IPS DF 19.7 (cell line): ENCODE data around the gene GOLM1.
A peak's percentile ranks its signal among the peaks of the same experiment; 100 is the strongest.

Experiments used
- DNase-seq: peaks from one replicate; pipeline ENCODE4 v3.0.0-alpha.2; 2013; ENCODE audit warnings: low read depth, low spot score

Gene GOLM1

DNA sequence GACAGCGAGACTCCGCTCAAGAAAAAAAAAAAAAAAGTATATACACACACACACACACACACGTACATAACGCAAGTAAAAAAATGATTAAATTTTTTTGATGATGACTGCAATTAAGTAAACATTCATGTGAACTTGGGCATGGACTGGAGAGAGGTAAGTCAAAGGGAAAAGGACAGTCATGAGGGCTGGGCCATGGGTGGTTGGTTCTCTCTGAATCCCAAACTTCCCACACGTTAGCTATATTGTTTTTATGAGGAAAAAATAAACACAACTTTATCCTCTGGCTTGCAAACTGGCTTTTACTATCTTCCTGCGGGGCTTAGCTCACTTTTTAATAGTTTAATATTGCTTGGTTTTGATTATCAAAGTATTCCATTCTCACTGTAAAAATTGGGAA lies 53.7 kb downstream of the GOLM1 start:
- no peak for DNase-seq

GRCh38 chr9:86043999-86044398 lies 55.4 kb downstream of the GOLM1 start:
- DNase-seq, result peak; percentile 28

- DNase-seq, result no peak
Observed at GRCh38 chr9:86043586-86043985, 55.8 kb downstream of the GOLM1 start.

DNA sequence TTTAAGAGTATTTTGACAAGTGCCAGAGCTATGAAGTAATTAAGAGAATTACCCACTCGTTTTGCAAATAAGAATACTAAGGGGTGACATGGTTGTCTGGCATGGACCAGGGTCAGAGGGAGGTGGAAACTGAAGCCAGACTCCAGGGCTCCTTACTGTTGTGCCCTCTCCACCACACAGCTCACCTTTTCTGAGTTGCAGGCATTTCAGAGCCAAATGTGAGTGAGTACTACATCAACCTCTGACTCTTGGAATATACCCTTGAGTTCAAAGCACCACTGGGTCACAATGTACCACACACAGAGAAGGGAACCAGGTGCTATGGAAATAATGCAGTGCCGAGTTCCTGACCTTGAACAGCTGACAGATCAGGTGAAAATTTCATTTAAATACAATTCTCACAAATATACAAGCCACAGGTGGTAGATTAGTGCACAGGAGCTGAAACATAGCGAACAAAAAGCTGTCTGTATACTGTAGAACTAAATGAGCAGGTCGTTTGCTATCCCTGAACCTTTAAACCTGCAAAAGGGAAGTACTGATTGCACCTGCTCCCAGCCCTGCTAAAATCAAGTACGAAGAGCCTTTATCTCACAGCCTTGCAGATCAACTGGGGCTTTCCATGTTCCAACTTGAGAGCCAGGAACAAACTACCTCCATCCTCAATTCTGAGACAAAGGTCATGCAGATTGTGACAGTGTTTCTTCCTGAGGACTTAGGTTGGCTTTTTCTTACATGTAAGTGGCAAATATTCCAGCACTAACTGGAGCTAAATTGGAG lies 57.0 kb downstream of the GOLM1 start:
- DNase-seq, result no peak

GRCh38 chr9:86041311-86041741 lies 58.0 kb downstream of the GOLM1 start:
- no peak for DNase-seq

DNA sequence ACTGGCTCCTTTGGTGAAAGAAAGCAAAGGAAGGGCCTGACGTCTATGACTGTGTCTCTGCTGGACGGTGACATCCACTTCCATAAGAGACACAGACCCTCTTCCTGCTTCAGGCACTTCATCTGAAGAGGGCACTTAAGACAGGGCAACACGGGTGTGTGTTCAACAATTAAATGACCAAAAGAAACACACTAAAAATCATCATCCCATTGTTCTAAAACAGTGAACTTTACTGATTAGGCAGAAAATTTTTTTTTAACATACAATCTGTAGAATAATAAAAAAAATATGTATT lies 58.5 kb downstream of the GOLM1 start:
- DNase-seq, result no peak

- DNase-seq, result no peak
Observed at GRCh38 chr9:86039991-86040860, 59.1 kb downstream of the GOLM1 start.

DNA sequence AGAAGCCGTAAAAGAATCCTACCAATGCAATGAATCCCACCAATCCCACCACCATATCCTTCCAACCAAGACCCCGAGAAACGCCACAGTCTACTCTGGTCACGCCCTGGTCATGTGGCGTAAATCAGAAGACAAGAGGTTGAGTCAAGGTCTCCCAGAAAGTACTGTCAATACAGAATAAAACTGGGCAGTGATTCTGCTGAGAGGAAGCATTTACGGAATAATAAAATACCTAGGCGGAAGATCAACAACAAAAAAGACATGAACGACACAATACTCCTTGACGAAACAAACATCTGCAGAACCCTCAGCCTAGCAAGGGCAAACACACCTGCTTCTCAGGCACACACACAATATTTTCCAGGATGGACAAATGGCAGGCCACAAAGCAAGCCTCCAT lies 62.8 kb downstream of the GOLM1 start:
- no peak for DNase-seq

GRCh38 chr9:86035827-86036440 lies 63.4 kb downstream of the GOLM1 start:
- no peak for DNase-seq

DNA sequence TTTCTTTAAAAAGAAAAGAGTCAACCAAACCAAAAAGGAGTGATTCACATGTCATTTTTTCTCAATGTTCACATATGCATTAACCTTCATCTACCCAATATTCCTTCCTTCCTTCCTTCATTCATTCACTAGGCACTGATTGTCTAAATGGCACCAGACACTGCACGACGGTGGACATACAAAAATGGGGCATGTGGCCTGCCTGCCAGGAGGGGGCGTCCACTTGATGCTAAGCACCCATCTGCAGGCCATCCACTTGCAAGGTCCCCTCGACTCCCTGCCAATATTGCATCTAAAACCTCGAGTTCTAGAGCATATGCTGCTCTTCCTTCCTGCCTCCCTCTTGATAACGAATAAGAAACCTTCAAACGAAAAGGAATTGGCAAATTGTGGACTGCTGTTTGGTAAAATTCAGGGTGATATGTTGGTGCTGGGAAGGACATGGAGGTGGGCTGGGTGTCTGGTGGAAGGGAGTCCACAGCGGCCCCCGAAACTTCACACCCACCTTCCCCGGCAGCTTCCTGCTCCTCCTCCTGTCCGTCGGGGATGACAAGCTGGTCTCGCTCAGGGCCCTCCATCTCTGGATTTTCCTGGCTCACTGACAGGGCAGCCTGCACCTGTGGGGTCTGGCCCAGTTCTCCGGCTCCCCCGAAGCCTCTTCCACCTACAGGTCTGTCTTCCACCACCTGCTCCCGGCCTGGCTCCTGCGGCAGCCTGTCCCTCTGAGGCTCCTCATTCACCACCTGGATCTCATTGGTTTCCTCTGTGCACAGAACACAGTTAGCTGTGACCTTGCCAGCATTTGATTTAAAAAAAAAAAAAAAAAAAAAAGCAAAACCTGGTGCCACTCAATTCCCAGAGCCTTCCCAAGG lies 64.3 kb downstream of the GOLM1 start:
- peak; percentile 38 for DNase-seq

DNA sequence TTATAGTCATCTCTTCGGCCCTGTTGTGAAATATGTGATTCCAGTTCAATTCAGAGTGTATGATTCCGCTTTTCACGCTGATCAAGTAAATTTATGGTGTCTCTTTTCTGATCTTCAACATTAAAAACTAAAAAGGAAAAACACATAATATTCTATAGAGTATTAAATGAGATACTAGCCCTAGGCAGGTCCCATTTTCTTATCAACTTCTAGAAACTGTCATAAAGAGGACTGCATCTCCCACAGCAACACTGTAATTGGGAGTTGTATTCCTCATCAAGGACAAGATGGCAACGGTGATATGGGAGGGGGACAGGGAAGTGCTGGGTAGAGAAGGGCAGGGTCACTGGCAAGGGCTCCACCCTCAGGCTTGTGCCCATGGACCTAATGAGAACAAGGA lies 71.6 kb downstream of the GOLM1 start:
- DNase-seq, result no peak

DNA sequence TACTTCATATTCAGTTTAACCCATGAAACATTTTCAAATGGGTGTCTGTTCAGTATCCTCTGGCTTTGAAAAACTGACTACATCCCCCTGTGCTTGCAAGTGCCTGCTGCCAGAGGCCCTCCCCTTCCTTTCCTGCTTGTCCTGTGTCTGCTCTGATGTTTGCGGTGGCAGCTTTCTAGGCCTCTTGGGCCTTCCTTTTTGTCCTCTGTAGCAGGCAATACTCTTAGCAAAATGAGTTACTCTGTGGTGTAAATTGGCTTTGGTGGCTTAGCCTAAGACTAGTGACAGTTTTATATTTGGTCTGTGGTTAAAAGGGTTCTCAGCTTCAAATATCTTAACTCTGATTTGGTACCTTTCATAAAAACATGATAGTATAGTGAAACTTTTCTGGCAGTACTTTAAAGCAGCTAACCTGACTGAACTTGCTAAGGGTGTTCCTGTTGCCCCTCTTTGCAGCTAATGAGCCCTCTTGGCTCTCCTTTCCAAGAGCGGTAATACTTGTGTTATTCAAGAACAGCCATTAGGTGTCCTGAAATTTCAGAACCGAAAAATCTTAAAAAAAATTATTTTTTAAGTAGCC lies 76.6 kb downstream of the GOLM1 start:
- no peak for DNase-seq

- no peak for DNase-seq
Observed at GRCh38 chr9:86021166-86021565, 78.2 kb downstream of the GOLM1 start.

DNA sequence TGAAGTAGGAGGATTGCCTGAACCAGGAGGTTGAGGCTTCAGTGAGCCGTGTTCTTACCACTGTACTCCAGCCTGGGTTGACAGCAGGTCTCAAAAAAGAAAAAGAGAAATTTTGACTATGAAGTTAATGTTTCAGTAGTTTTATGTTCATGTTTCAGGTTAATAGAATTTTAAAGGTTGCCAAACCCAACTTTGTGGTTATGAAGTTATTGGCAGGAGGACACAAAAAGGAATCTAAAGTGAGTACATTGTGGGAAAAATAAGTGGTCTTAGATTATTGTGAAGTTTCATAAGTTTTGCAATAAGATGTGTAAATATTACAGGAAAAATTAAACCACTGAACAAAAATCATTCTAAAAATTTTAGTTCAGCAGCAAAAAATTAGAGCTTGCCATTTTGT lies 78.6 kb downstream of the GOLM1 start:
- DNase-seq, result no peak

DNA sequence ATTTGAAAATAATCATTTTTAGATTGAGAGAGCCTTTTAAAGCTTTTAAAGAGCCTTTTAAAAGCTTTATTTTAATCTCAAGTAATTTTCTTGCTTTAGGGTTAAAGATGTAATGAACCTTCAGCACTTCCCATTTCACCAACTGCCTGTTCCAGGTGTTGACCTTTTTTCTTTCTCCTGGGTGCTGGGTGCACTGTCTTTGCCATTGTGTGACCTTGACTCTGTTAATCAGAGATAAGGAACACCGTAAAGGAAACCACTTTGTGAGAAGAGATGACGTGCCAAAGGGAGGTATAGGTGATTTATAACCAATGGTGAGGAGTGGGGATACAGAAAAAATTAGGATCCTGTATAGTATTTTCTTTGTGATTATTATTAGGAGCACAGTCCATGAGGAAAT lies 90.2 kb downstream of the GOLM1 start:
- DNase-seq, result no peak

DNA sequence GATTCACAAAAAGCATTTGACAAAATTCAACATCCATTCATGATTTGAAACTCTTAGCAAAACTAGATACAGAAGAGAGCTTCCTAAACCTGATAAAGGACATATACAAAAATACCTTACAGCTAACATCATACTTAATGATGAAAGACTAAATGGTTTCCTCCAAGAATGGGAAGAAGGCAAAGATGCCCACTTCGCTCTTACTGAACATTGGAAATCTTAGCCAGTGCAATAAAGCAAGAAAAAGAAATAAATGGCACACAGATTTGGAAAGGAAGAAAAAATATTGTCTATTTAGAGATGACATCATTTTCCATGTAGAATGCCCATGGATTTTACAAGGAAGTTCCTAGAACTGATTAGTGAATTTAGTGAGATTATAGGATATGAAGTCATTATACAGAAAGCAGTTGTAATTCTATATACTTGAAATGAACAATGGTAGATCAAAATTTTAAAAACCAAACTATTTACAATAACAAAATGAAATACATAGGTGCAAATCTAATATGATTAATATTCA lies 94.0 kb downstream of the GOLM1 start:
- no peak for DNase-seq

- no peak for DNase-seq
Observed at GRCh38 chr9:85995599-85995998, 103.8 kb downstream of the GOLM1 start.

DNA sequence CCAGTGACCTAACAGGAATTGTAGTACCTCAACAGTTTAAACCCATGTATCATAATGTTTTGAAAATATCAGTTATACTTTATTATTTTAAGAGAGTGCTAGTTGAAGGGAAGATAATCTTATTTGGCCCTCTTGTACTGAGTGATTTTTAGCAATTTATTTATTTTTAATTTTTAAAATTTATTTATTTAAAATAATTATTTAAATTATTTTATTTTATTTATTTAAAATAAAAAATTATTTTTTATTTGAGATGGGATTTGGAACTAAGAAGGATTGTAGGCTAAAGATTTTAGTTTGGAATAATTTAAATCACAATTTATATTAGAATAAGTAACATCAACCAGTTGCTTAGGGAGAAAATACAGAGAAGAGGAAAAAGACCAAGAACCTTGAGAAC lies 104.3 kb downstream of the GOLM1 start:
- no peak for DNase-seq

GRCh38 chr9:85994191-85994590 lies 105.2 kb downstream of the GOLM1 start:
- no peak for DNase-seq

DNA sequence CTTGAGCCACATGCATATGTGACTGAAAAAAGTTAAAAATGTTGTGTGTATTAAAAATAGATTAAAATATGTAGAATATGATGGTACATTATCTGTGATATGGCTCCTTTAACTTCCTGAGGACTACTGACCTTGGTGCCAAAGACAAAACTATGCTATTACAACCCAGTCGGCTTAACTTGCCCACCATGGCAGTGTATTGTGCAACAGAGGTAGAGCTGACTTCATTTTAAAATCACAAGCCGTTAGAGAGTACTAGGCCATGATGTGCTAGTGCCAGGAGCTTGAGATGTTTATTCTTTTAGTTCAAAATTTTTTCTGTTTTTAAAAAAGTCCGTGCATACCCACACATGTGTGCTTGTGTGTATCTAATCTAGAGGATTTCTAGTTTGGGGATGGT lies 112.1 kb downstream of the GOLM1 start:
- DNase-seq, result no peak

GRCh38 chr9:85984457-85984856 lies 114.9 kb downstream of the GOLM1 start:
- DNase-seq, result no peak
